Activated naive CD4-positive, alpha-beta T cell treated with Interleukin-2 at 50 U/mL for 16 hours (primary cell): Measurements from ENCODE around the gene RSPRY1.
A peak's percentile ranks its signal among the peaks of the same experiment; 100 is the strongest.
"Not testable (repeated sequence)": the region's sequence is repeated elsewhere in the genome, so short reads cannot be mapped to it uniquely, and the experiment has no call there.

Source experiments
- DNase-seq: peaks from one replicate; pipeline ENCODE4 v3.0.0-alpha.2; 2020

RSPRY1 gene

GRCh38 chr16:57257455-57258070 lies 71.4 kb downstream of the RSPRY1 start:
- DNase-seq: no peak

DNA sequence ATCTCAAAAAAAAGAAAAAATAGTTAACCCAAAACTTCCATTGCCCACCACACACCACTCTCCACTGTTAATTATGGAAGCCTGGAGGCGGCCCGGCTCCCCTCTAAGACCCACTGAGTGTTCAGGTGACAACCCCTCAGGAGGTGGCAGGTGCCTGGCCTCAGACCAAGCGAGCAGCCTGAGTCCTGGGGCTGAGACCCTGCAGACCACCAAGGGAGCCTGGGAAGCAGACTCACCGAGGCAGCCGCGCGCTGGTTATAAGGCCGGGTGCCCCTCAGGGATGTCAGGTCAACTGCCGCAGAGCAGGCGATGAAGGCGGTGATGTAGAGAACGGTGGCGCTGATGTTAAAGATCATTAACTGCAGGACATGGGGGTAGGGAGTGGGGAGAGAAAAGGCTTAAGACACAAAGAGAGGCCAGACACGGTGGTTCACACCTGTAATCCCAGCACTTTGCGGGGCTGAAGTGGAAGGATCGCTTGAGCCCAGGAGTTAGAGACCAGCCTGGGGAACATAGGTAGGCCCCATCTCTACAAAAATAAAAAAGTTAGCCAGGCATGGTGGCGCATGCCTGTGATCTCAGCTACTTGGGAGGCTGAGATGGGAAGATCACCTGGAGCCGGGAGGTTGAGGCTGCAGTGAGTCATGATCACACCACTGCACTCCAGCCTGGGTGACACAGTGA lies 72.2 kb downstream of the RSPRY1 start:
- DNase-seq: no peak

DNA sequence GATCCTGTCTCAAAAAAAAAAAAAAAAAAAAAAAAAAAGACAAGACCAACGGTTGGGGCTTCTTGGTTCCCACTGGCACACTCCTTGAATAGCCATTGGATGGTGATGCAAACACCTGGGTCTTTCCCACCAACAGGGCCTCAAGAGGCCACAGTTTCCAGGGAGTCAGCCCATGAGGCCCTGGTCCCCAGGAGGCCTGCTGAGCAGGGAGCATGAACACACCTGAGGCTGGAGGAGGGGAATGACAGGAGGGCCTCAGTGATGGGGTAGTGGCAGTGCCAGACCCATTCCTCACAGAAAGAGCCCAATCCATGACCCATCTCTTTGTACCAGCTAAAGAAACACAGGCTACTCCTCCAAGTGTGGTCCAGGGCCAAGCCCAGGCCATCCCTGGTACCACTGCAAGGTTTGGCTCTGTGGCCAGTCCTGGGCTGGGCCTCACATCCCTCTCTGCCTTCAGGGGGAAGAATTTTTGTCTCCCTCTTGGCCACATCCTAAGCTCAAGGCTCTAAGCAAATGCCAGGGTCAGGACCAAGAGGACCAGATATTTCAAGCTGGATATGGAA lies 72.9 kb downstream of the RSPRY1 start:
- DNase-seq: no peak

DNA sequence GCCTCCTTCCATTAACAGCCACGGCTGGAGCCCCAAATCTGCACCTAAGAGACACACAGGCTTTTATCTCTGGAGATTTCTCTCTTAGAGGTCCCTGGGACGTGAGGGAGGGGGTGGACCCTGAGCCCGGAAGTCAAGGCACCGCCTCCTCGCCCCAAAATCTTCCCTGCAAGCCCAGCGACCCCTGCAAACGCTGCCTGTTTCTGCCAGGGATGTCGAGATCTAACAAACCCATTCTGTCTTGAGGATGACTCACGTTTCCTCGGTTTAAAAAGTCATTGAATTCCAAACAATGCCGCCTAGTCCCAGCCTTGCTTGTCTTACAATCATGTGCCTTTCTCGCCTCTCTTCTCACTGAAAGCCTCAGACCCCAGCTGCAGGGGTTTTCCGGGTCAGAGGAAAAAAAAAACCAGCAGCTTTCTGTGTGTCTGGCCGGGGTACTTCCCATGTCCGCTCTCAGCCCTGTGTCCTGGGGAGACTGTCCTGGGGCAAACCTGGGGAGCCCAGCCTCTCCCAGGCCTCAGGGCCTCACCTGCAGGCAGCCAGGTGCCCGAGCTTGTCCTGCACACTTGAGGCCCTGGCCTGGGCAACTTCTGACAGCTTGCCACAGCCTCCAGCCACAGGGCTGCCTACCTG lies 74.3 kb downstream of the RSPRY1 start:
- DNase-seq: no peak

DNA sequence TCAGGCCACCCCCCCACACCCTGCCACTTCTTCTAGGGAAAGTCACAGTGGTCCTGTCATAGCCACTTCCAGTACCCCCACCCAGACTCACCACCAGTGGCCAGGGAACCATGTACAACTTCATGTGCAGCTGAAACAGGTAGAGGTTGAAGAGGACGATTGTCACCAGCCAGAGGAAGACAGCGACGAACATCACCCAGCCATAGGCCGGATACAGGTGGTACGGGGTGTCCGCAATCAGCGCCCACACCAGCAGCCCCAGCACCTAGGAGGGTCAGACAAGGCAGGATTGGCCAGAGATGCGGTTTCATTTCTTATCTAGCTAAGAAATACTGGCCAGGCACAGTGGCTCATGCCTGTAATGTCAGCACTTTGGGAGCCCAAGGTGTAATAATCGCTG lies 75.7 kb downstream of the RSPRY1 start:
- no peak for DNase-seq

GRCh38 chr16:57262841-57263540 lies 76.9 kb downstream of the RSPRY1 start:
- no peak for DNase-seq

GRCh38 chr16:57263541-57264351 lies 77.6 kb downstream of the RSPRY1 start:
- no peak for DNase-seq

- DNase-seq: no peak
These were observed 78.3 kb downstream of the RSPRY1 start for GRCh38 chr16:57264381-57264780.

DNA sequence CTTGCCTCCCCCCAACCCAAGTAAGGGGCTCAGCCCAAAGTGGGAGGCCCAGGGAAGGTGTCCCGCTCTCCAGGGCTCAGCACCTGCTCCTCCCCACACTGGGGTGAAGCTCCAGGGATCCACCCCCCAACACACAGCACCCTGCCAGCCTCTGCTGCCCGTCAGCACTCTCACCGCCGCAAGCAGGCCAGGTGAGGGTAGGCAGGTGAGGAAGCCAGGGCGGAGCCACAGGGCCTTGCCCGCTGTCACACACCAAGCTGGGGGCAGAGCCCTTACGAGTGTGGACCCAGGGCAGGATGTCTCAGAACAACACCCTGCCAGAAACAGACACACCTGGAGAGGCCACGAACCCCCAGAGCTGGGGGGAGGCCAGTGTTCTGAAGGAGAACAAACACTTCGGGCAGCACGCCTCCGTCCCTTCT lies 78.8 kb downstream of the RSPRY1 start:
- no peak for DNase-seq

DNA sequence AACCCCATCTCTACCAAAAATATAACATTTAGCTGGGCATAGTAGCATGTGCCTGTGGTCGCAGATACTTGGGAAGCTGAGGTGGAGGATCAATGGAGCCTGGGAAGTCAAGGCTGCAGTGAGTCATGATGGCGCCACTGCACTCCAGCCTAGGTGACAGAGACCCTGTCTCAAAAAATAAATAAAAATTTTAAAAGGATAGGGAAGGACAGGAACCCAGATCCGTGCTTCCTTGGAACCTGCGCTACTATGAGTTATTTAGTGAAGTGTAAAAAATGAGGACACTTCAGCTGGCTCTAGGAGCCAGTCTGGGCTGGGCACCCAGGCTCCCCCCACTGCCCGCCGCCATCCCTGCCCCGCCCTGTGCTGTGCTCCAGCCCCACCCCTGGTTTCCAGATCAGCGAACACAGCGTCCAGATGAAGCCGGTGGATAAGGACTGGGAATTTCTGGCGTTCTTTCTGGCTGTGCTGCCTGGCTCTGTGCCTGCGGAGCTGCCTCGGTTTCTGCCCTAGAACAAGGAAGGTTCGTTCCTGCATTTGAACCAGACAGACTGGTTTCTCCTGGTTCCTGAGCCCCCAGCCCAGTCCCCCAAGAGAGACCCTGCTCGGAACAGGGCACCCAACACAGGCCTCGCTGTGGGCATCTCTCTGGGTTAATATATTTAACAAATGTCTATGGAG lies 79.9 kb downstream of the RSPRY1 start:
- no peak for DNase-seq

DNA sequence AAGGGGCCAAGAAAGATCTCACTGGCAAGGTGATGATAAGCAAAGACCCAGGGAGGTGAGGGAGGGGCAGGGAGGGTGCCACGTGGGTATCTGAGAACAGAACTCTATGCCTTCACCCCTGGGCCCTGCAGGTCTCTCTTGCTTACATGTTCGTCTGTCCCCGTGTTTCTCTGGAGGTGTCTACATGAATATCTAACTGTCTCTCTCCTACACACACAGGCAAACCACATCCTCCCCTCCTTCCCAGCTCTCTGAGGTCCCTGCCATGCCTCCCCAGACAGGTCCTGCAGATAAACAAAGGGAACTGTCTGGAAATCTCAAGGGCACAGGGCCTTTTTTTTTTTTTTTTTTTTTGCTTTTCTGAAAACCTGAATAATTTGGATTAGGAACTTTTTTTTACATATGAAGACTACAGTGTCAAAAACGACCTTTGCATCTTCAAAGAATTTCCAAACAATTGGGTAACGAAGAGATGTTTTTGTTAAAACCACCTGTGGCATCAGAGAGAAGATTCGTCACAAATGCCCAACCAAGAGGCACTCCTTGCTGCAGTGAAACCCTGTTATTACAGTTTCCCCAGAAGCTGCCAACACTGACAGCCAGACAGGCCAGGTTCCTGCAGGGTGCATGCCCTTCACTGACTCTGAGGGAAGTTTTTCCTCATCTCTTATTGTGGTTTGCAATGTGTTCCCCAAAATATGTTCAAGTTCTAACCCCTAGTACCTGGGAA lies 80.6 kb downstream of the RSPRY1 start:
- DNase-seq: peak; percentile 15

GRCh38 chr16:57267343-57267742 lies 81.2 kb downstream of the RSPRY1 start:
- not testable (repeated sequence) for DNase-seq

DNA sequence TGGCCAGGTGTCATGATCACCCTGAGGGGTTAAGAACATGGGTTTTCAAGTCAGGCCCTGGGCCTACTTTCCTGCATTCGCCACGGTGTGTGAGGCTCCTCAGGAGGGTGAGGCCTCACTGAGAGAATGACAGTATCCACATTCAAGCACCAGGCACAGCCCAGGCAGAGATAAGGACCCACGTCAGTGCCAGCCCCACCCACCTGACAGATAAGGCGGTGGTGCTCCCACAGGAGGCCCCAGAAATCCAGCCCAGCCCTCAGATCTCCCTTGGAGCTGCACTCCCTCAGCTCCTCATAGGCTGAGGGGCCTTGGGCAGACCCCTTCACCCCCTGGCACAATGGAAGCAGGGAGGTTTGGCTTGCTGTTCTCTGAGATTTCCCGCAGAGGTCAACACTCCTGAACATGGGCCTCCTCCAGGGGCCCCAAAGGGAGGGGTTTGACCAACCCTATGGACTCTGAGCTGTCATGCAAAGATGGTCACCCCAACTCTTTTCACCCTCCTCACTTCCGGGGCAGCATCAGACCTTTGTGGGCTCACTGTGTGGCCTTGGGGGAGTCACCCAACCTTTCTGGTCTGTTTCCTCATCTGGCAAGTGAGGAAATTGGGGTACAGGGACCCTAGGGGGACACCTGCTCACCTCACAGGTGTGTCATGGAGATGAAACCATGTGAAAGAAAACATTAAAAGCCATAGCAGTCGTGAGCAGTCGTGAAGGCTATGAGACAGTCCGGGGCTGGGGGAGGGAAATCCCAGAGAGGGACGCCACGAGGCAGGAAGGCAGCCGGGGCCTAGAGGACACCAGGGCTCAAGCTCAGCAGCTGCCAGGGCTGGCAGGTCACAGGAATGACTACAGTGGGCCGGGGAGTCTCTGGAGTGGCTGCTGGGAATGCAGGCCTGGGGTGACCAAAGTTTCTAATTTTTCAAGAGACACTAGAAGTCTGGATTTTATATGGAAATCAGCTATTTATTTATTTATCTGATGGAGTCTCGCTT lies 83.0 kb downstream of the RSPRY1 start:
- no peak for DNase-seq

- DNase-seq: no peak
These were observed 84.3 kb downstream of the RSPRY1 start for GRCh38 chr16:57270221-57271062.

GRCh38 chr16:57271063-57271345 lies 84.9 kb downstream of the RSPRY1 start:
- DNase-seq: no peak

DNA sequence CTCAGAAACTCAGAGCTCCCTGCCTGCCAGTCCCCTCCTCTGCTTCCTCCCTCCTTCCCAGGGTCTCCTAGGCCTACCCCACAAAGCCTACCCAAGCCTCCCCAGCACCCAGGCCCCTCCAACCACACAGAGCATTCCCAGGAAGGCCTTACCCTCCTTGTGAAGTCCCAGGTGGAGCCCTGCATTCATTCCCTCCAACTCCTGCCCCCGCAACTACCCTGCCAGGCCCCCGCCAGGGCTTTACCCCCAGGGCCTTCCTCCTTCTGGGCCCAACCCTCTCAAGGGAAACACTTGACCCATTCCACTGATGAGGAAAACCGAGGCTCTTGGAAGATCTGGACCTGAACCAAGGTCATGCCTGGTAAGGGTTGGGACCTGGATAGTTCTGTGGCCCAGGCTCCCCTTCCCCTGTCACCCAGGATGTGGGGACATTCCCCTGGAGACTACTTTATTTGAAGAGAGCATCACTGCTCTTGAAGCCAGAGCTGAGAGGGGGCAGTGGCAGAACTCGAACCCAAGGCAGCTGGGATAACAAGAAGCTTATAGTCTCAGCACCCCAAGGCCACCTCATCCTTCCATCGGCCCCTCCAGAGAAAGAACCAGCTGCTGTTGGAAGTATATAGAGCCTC lies 85.9 kb downstream of the RSPRY1 start:
- DNase-seq: no peak

GRCh38 chr16:57273359-57273758 lies 87.2 kb downstream of the RSPRY1 start:
- DNase-seq: no peak

DNA sequence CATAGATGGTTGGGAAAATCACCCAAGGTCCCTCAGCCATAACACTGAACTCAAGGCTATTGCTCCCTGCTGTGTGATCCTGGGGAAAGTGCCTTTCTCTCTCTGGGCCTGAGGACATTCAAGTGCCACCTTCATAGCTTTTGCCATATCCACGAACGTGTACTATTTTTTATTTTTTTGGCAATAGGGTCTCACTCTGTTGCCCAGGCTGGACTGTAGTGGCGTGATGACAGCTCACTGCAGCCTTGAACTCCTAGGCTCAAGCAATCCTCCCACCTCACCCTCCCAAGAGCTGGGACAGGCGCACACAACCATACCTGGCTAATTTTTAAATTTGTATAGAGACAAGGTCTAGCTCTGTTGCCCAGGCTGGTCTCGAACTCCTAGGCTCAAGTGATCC lies 87.7 kb downstream of the RSPRY1 start:
- no peak for DNase-seq

GRCh38 chr16:57275946-57276345 lies 89.8 kb downstream of the RSPRY1 start:
- DNase-seq: not testable (repeated sequence)
